NCI-H1436 (cell line): ENCODE data around the gene JAM2.
"Not testable (repeated sequence)": the region's sequence is repeated elsewhere in the genome, so short reads cannot be mapped to it uniquely, and the experiment has no call there.

Experiments
- DNase-seq: peaks from one replicate; lab custom pipeline; 2025; lab: John Stamatoyannopoulos, UW

JAM2 gene

DNA sequence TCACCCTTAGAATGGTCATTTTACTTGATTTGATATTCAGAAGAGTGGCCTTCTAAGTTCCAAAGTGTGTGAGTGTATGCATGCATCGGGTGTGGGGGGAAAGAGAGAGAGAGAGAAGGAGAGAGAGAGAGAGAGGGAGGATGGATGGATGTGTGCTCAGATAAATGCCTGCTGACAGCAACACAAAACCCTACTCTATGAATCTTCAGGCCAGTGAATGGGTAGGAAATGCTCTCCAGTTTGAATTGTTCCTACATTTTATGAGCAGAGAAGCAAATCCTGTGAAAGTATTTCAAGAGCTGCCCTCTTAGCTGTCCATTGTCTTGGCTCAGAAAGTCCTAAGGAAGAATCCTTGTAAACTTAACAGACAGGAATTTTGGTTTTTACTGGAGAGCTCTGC, 7.4 kb downstream of the JAM2 start:
- no peak for DNase-seq

DNA sequence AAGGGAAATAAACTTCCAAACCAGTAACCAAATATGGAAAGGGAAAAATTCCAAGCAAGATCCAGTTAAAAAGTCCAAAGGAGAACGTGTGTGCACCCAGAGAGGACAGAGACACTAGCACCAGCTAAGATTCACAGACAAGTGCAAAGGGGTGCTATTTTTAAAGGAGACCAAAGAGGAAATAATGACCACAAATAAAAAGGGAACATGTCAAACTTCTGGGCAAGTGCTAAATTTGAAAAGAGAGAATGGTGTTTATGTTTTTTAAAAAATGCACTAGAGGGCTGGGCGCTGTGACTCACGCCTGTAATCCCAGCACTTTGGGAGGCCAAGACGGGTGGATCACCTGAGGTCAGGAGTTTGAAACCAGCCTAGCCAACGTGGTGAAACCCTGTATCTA, 8.6 kb downstream of the JAM2 start:
- DNase-seq: no peak

DNA sequence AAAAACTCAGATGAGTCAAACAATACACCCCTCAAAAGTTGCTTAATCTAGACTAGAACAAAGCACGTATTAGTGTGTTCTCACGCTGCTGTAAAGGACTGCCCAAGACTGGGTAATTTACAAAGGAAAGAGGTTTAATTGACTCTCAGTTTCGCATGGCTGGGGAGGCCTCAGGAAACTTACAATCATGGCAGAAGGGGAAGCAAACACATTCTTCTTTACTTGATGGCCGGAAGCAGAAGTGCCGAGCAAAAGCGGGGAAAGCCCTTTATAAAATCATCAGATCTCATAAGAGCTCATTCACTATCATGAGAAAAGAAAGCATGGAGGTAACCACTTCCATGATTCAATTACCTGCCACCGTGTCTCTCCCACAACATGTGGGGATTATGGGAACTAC, 10.1 kb downstream of the JAM2 start:
- DNase-seq: no peak

DNA sequence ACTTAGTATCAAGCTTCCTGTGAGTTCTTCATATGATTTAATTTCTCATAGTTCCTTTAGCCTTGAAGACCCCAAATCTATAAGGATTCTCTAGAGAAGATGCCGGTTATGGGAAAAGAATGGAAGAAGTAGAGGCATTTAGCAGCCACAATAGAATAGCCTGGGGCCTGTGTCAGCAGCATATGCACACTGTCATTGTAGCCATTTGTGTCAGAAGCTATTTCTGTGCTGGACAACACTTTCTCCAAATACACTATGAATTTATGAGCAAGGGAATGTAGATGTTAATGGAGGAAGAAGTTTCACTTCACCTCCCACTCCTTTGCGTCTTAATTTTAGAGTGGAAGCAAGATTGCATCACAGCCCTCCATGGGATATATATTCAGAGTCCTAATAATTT, 17.4 kb downstream of the JAM2 start:
- no peak for DNase-seq

DNA sequence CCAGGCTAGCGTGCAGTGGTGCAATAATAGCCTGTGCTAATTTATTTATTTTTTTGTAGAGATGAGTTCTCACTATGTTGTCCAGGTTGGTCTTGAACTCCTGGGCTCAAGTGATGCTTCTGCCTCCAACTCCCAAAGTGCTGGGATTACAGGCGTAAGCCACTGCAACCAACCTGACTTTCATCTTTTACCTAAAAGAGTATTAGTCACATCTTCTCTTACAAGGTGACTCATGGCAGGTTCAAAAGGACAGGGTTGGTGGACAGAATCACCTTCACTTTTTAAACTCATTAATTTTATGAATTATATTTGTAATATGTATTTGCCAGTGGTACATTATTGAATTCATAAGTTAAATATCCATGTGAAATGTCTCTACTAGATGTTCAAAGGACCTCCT, 18.1 kb downstream of the JAM2 start:
- no peak for DNase-seq

DNA sequence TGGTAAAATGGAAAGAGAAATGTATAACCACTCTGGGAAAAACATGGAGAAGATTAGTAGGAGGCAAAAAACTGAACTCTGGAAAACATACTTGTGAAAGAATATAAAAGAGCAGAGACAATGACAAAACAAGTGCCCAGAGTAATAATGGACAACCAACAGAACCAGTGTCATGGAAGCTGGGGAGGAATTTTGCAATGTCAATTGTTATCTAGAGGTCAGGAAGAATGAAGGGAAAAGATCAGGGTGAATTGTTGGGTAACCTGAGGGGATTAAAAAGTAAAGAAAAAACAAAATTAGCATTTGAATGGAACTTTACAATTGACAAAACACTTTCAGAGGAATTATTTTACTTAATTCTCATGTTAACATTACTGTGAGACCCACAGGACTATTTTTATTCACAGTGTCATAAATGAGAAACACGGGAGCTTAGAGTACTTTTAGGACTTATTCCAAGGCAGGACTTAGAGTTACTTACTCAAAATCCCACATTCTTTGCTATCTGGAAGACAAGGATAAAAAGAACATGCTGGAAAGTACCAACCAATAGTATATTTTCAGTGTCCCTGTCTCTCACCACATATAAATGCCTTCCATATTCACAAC, 19.5 kb downstream of the JAM2 start:
- no peak for DNase-seq

DNA sequence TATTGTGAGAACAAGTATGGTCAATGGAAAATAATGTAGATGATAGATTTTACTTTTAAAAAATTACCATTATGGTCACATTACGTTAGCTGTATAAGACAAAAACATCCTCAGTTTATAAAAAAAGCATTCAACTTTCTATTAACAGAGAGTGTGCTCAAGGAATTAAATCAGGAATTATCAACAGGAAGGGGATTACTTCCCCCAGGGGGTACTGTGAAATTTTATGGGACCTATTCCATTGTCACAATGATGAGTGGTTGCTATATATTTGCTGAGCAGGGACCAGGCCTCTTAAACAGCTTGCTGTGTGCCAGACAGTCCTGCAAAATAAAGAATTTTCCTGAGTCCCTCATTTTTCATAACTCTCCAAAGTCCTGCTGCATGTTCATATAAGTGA, 21.2 kb downstream of the JAM2 start:
- DNase-seq: no peak

DNA sequence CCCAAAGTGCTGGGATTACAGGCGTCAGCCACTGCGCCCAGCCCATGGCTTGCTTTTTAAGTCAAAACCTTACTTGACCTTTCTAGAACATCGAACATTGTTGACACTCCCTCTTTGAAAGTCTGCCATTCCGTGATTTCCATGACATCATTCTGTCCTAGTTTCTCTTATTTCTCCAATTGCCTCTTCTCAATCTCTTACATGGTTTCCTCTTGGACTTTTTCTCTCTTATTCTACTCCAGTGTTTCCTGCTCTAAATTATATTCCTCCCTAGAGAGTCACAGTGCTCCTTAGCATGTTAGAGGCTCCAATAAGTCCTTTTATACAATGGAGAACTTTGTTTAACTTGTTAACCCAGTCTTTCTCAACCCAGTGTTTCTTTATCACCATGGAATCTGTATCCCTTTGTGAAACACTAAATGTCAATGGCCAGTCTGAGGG, 25.5 kb downstream of the JAM2 start:
- DNase-seq: no peak

DNA sequence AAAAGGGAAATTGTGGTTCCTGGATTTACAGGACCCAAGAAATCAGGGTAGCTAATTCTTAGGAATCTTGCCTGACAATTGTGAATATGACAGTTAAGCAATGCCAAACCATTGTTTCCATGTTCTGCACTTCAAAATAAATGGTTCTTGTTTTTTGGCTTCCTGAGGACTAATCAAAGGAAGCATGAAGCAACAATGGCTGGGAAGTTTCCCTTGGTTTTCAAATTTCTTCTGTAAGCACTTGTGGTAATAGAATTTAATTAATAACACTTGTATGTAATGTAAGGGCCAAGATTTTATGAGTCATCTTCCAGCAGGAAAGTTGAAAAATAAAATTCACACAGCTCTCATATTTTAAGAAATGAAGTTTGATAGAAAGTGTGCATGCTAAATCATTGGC, 31.7 kb downstream of the JAM2 start:
- no peak for DNase-seq

DNA sequence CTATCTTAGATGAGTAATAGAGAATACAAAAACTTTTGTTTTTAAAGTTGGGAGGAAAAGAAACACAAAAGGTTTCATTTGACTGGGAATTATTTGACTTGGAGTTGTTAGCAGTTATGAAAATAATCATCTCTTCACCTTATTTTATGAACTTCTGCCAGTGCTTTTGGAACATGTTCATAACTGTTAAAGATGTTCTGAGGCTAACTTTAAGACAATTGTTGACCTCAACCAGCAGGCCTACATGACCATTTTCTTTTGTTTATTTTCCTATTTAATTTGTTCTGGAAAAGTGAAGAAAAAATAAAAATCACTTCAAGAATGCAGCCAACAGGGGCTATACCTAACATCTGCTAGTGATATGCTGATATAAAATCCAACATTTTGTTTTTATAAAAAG, 37.4 kb downstream of the JAM2 start:
- DNase-seq: no peak

DNA sequence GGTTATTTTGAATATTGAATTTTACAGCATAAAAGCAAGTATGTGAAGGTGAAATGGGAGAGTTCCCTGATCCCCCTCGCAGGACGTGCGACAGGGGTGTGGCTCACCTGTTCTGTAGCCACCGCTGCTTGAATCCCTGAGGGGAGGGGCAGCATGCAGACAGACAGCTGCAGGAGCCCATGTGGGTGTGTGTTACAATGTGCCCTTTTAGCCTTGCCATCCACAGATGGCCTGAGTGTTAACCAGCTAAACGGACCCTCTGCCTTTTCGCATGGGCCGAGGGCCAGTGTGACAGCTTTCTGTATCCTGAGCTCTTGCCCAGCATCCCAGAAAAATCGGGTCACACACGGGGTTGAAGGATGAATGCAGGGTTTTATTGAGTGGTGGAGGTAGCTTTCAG, 43.3 kb downstream of the JAM2 start:
- no peak for DNase-seq

DNA sequence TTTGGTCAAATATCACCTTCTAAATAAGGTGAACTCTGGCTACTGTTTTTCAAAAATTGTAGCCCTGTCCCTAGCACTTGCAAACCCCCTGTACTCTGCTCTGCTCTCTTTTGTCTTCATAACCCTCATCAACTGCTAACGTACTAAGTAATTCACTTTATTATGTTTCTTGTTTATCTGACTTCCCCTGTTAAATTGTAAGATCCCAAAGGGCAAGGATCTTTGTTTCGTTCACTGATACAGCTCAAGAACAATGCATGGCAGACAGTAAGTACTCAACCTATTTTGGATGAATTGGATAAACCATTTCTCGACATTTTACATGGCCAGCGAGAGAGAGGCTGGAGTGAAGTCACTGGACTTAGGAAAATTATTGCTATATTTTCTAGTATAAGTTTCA, 48.7 kb downstream of the JAM2 start:
- DNase-seq: no peak

DNA sequence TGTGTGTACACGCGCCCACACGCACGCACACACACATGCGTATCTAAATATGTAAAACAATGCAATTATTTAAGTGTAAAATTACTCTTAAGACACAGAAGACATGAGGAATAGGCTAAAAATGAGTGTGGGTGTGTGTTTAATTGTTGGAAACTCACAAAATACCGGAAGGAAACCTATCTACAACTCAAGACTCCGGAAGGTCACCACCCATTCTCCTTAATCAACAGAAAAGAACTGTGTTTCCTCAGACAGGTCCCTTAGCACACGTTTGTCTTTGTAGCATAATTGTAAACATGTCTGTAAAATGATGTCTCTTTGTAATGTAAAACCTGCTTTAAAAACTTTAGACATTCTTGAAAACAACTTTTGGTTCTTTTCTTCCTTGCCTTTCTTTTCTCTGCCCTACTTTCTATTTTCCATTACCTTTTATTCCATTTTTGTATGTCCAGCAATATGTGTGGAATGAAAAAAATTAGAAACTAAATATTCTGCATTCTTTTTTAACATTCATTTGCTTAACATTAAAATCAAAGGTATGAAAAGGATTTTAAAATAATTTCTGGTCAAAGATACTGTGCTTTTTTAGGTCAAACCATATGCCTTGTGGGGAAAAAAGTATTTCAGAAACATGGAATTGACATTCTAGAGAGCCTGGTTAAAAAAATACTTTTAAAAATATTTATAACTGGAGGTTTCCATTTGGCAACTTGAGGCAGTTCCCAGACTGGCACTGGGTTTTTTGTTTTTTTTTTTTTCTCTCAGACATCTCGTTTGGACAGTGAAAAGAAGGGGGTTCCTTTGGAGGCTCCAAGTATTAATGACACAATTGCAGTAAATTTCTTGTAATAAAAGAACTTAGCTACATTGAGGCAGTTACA, 49.5 kb downstream of the JAM2 start:
- no peak for DNase-seq

DNA sequence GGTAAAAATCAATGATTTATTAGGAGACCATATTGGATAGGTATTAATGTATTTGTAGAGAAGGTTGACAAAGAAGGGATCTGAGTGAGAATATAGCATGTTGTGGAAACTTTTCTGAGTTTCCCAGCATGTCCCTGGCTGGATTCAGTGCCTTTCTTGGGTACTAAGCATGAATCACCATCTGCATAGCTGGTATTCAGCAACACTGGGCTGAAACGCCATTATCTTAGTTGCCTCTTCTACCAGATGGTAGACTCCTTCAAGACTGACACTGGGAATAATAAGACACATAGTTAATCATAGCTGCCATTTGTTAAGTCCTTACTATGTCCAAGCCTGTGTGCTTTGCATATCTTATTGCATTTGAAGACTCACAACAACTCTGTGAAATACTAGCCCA, 50.2 kb downstream of the JAM2 start:
- DNase-seq: no peak

DNA sequence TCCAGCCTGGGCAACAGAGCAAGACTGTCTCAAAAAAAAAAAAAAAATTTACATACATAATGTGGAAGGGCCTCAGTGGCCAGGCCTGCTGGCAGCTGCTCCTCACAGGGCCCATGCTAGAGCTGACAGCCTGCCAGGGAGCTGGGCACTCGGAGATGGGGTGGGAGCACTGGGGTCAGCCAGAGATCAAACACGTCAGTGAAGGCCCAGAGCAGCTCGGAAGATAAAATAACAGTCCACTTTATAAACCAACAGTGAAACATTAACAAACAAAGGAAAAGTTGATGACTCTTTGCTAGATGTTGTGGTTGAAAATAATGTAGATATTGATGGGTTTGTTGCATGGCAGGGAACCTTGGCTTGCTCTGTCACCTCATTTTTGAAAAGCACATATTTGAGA, 52.9 kb downstream of the JAM2 start:
- DNase-seq: no peak

DNA sequence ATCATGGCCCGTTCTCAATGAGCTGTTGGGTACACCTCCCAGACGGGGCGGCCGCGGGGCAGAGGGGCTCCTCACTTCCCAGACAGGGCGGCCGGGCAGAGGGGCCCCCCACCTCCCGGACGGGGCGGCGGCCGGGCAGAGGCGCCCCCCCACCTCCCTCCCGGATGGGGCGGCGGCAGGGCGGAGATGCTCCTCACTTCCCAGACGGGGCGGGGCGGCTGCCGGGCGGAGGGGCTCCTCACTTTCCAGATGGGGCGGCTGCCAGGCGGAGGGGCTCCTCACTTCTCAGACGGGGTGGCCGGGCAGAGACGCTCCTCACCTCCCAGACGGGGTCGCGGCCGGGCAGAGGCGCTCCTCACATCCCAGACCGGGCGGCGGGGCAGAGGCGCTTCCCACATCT, 56.4 kb downstream of the JAM2 start:
- not testable (repeated sequence) for DNase-seq

DNA sequence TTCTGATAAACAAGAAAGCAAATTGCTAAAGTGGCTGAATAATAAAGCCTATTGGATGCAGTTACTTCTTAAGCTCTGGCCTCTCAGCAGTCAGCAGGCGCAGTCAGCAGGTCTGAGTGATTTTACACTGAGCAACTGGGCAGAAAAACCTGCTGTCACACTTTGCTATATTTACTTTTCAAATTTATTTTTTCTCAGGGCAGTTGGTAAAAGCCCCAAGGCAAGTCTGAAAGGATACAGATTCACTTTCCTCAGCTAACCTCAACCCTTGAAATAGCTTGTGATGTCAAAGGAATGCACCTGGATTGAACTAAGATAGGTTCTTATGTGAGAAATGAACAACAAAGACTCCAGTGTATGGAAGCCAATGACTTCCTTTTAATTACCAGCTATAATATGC, 61.7 kb downstream of the JAM2 start:
- DNase-seq: no peak

DNA sequence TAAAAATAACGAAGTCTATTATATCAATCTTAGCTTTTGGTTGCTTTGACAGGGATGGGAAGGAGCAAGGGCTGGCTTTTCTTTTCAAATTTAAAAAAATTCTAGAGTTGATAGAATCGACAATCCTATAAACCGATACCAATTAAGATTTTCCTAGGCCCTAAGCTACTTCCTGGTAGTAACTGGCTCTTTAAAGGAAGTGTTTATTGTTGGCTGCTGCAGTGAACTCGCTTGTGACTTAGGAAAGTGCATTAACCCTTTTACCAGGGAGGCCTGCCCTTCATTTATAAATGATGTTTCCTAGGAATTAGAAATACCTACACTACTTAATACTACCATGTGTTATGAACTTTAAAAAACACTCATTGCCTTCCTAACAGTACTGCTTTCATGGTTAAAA, 62.5 kb downstream of the JAM2 start:
- DNase-seq: no peak

DNA sequence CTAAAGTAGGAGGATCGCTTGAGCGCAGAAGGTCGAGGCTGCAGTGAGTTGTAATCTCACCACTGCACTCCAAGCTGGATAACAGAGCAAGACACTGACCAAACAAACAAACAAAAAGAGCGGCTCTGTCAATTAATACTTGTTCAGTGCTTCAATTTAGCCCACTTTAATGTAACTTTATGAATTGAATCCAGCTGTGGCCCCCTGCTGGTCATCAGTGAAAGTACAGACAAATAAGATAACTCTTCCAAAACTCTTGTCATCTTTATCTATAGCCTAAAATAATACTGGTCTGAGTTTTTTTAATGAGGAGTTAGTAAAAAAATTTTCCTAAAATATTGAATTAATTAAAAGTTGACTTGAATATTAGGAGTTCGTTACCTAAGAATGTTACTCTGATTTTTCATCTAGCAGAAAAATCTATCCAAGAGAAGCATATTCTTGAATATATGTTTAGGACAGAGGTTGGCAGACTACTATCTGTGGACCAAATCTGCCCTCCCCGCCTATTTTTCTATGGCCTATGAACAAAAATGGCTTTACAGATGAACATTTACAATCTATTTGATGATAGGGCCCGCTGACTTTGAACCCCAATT, 69.5 kb downstream of the JAM2 start:
- DNase-seq: peak; percentile 46

DNA sequence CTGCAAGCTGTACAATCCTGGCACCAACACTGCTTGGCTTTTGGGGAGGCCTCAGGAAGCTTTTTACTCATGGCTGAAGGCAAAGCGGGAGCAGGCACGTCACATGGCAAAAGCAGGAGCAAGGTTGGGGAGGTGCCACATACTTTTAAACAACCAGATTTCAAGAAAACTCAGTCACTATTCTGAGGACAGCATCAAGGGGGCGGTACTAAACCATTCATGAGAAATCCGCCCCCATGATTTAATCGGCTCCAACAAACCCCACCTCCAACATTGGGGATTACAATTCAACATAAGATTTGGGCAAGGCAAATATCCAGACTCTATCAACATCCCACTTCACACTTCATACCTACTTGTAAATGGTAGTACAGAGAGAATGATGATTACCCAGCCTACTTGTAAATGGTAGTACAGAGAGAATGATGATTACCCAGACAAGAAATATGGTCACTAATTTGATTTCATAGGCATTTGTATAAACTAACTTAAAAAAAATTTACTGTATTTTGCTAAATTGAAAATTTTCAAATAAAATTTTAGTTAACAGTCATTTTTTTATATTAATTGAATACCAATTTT, 70.7 kb downstream of the JAM2 start:
- no peak for DNase-seq

DNA sequence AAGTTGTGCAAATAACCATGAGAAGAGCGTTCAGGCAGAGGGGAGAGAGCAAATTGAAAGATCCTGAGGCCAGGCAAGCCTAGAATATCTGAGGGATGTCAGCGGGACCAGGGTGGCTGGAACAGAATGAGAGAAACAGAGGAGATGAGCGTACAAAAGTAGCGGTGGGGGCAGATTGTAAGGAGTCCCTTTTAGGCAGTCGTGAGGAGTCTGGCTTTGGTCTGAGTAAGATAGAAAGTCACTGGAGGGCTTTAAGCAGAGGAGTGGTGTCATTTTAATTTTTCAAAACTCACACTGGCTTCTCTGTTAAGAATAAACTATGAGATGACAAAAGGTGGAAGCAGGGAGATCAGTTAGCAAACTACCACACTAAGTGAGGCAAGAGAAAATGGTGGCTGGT, 71.5 kb downstream of the JAM2 start:
- DNase-seq: no peak

DNA sequence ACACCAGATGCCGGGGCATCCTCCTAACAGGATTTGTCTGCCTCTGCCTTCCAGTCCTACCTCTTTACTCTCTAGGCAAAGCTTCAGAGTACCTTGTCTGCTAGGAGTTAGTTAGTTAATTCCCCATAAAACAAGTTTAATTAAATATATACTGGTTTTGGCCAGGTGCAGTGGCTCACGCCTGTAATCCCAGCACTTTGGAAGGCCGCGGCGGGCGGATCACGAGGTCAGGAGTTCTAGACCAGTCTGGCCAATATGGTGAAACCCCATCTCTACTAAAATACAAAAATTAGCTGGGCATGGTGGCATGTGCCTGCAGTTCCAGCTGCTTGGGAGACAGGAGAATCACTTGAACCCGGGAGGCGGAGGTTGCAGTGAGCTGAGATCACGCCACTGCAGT, 75.0 kb downstream of the JAM2 start:
- not testable (repeated sequence) for DNase-seq
